HepG2 (cell line): ENCODE data around the gene CHRNA5. TPM values are rescaled to one million over a fixed set of nuclear protein-coding genes. Genes with fewer than 3 reads are reported as not detected.

Experiments
- ATAC-seq: fragments of 200-7000 bp; cut with Tn5 transposase; 3 replicates; pipeline ENCODE4 v1.9.1; 2020; ENCODE audit warnings: mild to moderate bottlenecking, moderate library complexity
- BruUV-seq: library from RNA; stranded (reverse); fragments of 400-500 nt; replicated peaks from 2 replicates; lab custom pipeline; 2021; lab: Mats Ljungman, UMichigan
- CTCF ChIA-PET: fragments of 300-600 bp; formaldehyde crosslinking; extraction: SDS; loops from one replicate; lab custom pipeline; 2021; ENCODE audit warnings: low total read pairs, inconsistent platforms, low intra/inter-chr PET ratio; lab: Yijun Ruan, JAX
- POLR2A ChIA-PET: fragments of 350-600 bp; sonication (Branson Sonifier 250); formaldehyde crosslinking; loops from one replicate; lab custom pipeline; 2020; ENCODE audit warnings: antibody characterized with exemption, inconsistent platforms; lab: Yijun Ruan, JAX
- DNase-seq: peaks from one replicate; pipeline ENCODE4 v3.0.0-alpha.2; 2015; ENCODE audit warnings: low spot score
- FAIRE-seq: peaks from 3 replicates; lab custom pipeline; 2011; peaks lifted over from hg19 to GRCh38; lab: Jason Lieb, UNC
- H2AFZ ChIP-seq: one replicate; pipeline ENCODE4 v1.6.1; 2011; ENCODE audit warnings: low read length, inconsistent platforms
- H3K27ac ChIP-seq: fragments of 300-600 bp; 3 replicates; pipeline ENCODE4 v1.8.0; 2011; ENCODE audit warnings: mixed run types, mild to moderate bottlenecking, mixed read lengths, low read length, inconsistent platforms; ENCODE audit not compliant: insufficient read depth; ENCODE audit errors: extremely low read length
- H3K27me3 ChIP-seq, 2 experiments: fragments of 200-600 bp in 1 of 2; 2 replicates in 1 of 2; 3 replicates in 1 of 2; pipeline versions ENCODE4 v1.6.0 to v1.8.0; 2011; ENCODE audit warnings: low read length in 2 of 2, mild to moderate bottlenecking in 2 of 2, moderate library complexity in 2 of 2, inconsistent platforms in 1 of 2; ENCODE audit not compliant: insufficient read depth in 2 of 2, control insufficient read depth in 1 of 2
- H3K36me3 ChIP-seq, 2 experiments: fragments of 200-600 bp in 1 of 2; replicated peaks in 1 of 2; 2 replicates in 1 of 2; 3 replicates in 1 of 2; pipeline versions ENCODE4 v1.5.1 to v1.8.0; 2011; ENCODE audit warnings: low read length in 2 of 2, inconsistent platforms in 1 of 2; ENCODE audit not compliant: insufficient read depth in 2 of 2, control insufficient read depth in 1 of 2
- H3K4me1 ChIP-seq: 2 replicates; pipeline ENCODE4 v1.5.1; 2012; ENCODE audit warnings: low read length, inconsistent platforms; ENCODE audit not compliant: insufficient read depth
- H3K4me2 ChIP-seq: 2 replicates; pipeline ENCODE4 v1.6.0; 2011; ENCODE audit warnings: low read depth, low read length, inconsistent platforms
- H3K4me3 ChIP-seq, 3 experiments: fragments of 200-600 bp in 1 of 3; sonication (generic), shearing (Covaris generic) in 1 of 3; replicated peaks in 1 of 3; 2 replicates each; pipeline ENCODE4 v1.5.1; 2011 to 2016; ENCODE audit warnings: low read length in 3 of 3, inconsistent platforms in 2 of 3, low read depth in 2 of 3, mild to moderate bottlenecking in 2 of 3, control low read depth in 1 of 3, mixed read lengths in 1 of 3; ENCODE audit not compliant: insufficient read depth in 1 of 3
- H3K79me2 ChIP-seq: one replicate; pipeline ENCODE4 v1.6.1; 2011; ENCODE audit warnings: low read length, inconsistent platforms; ENCODE audit not compliant: insufficient read depth
- H3K9ac ChIP-seq: 2 replicates; pipeline ENCODE4 v1.6.0; 2011; ENCODE audit warnings: mild to moderate bottlenecking, low read depth, low read length, inconsistent platforms; ENCODE audit not compliant: insufficient read depth
- H3K9me3 ChIP-seq: 2 replicates; pipeline ENCODE4 v1.5.1; 2012; ENCODE audit warnings: mild to moderate bottlenecking, low read length
- H4K20me1 ChIP-seq: 2 replicates; pipeline ENCODE4 v1.6.0; 2011; ENCODE audit warnings: inconsistent platforms, mild to moderate bottlenecking, low read length, moderate library complexity; ENCODE audit not compliant: insufficient read depth
- ATF7 ChIP-seq, 2 experiments: fragments of 450-650 bp in 1 of 2; sonication (generic) in 1 of 2; formaldehyde crosslinking in 1 of 2; IDR thresholded peaks; 2 replicates each; pipeline versions ENCODE4 v1.4.0 to v1.6.1; 2016 to 2020; ENCODE audit warnings: antibody characterized with exemption in 1 of 2, mild to moderate bottlenecking in 1 of 2, missing genetic modification reagents in 1 of 2
- DRAP1 ChIP-seq: IDR thresholded peaks from 2 replicates; pipeline ENCODE4 v1.6.1; 2016; ENCODE audit warnings: missing genetic modification reagents, missing compliant biosample characterization
- HDAC6 ChIP-seq: fragments of 200-600 bp; sonication (generic); IDR thresholded peaks from 2 replicates; pipeline ENCODE4 v1.7.0; 2017; ENCODE audit warnings: mild to moderate bottlenecking, antibody characterized with exemption, low read length, low read depth
- MAFG ChIP-seq: sonication (generic); formaldehyde crosslinking; IDR thresholded peaks from 2 replicates; pipeline ENCODE4 v1.5.1; 2020; ENCODE audit warnings: mild to moderate bottlenecking, missing genetic modification reagents
- RBFOX2 ChIP-seq: fragments of 200-400 bp; formaldehyde crosslinking; IDR thresholded peaks from 2 replicates; pipeline ENCODE4 v1.6.1; 2017; ENCODE audit warnings: low read depth, mild to moderate bottlenecking, low read length
- SRSF1 ChIP-seq: fragments of 200-400 bp; formaldehyde crosslinking; optimal IDR thresholded peaks from 2 replicates; pipeline ENCODE3; 2017; ENCODE audit warnings: mild to moderate bottlenecking, low read depth, low read length, moderate library complexity
- U2AF1 ChIP-seq: fragments of 200-400 bp; formaldehyde crosslinking; optimal IDR thresholded peaks from 2 replicates; pipeline ENCODE3; 2017; ENCODE audit warnings: mild to moderate bottlenecking, low read depth, low read length
- ZNF180 ChIP-seq: sonication (generic); formaldehyde crosslinking; IDR thresholded peaks from 2 replicates; pipeline ENCODE4 v1.4.0; 2020; ENCODE audit warnings: low read depth, missing genetic modification reagents, borderline replicate concordance
- ZNF33A ChIP-seq: sonication (generic); formaldehyde crosslinking; IDR thresholded peaks from 2 replicates; pipeline ENCODE4 v1.5.1; 2020; ENCODE audit warnings: missing genetic modification reagents, mild to moderate bottlenecking, moderate library complexity, borderline replicate concordance
- ZXDC ChIP-seq: sonication (generic); formaldehyde crosslinking; IDR thresholded peaks from 2 replicates; pipeline ENCODE4 v1.5.0; 2020; ENCODE audit warnings: mild to moderate bottlenecking, missing genetic modification reagents
- WGBS: methylation state at CpG from one replicate; pipeline ENCODE4 v1.1.6; 2017; ENCODE audit warnings: low lambda C conversion rate; 5-methylcytosine and 5-hydroxymethylcytosine counted together
- in situ Hi-C: cut with HindIII; loops from 2 replicates; pipeline ENCODE4 v1.10.0; 2017; ENCODE audit warnings: low pct_unique_long_range_greater_than_20kb; ENCODE audit not compliant: extremely low pct_ligation_motif_present
- intact Hi-C: fragments of 100-400 bp; cut with micrococcal nuclease; formaldehyde crosslinking; loops from one replicate; pipeline ENCODE4 v1.10.0; 2022; ENCODE audit not compliant: unreplicated experiment
- polyA plus RNA-seq, 8 experiments: library from polyadenylated mRNA; depleted of rRNA in 3 of 8; stranded (reverse) in 7 of 8; unstranded in 1 of 8; fragments of >200 nt; fragmentation: Illumina TruSeq in 4 of 8; extraction: Trizol in 4 of 8; gene quantifications; 2 replicates each; pipeline versions ENCODE4 v1.2.1 to v1.2.3, GENCODE V29; 2011 to 2016; ENCODE audit warnings: low read depth in 4 of 8, missing spikeins in 1 of 8, mixed read lengths in 1 of 8; ENCODE audit not compliant: insufficient read depth in 1 of 8
- total RNA-seq, 5 experiments: library from RNA; depleted of rRNA; stranded (reverse); fragments of >200 nt; fragmentation: Illumina TruSeq; extraction: Trizol; gene quantifications; 2 replicates each; pipeline ENCODE4 v1.2.3, GENCODE V29; 2016; ENCODE audit warnings: low read depth in 1 of 5
- TF ChIP-seq, protein P1 (sequence below): sonication (generic); formaldehyde crosslinking; IDR thresholded peaks from 2 replicates; pipeline ENCODE4 v1.4.0; 2020; ENCODE audit warnings: missing genetic modification reagents
- TF ChIP-seq, protein P2 (sequence below): sonication (generic); formaldehyde crosslinking; IDR thresholded peaks from 2 replicates; pipeline ENCODE4 v1.8.1; 2023; ENCODE audit warnings: missing genetic modification reagents, inconsistent platforms, borderline replicate concordance
- TF ChIP-seq, protein P3 (sequence below): sonication (generic); formaldehyde crosslinking; IDR thresholded peaks from 2 replicates; pipeline ENCODE4 v1.5.0; 2020; ENCODE audit warnings: missing genetic modification reagents, mild to moderate bottlenecking, borderline replicate concordance
- TF ChIP-seq, protein P4 (sequence below): sonication (generic); formaldehyde crosslinking; IDR thresholded peaks from 2 replicates; pipeline ENCODE4; 2020; ENCODE audit warnings: missing genetic modification reagents, mild to moderate bottlenecking, borderline replicate concordance

The CHRNA5 gene
- total and polyA plus RNA-seq, 2 of the 13 experiments (the other 11 are each of a cell fraction or from before 2014, with no cell fraction given): 3.7 to 10.5 TPM

- H4K20me1 ChIP-seq: 0 out of 2 replicates have a peak, but pooled peaks cover 2% of the 10 kb centered on the region
- no peak overlapping the region for H3K9ac ChIP-seq
- H3K4me1 ChIP-seq: no peaks in the 10 kb centered on the region
- ATAC-seq (no peak), DNase-seq (no peak), FAIRE-seq (no peak)
- in situ Hi-C loops: no loop called here
- BruUV-seq: no TSS peak
- H3K27ac ChIP-seq: no peak overlapping the region
- ChIA-PET CTCF (no interaction called here), POLR2A (no interaction called here)
- no peaks in the 10 kb centered on the region for H3K79me2 ChIP-seq
- intact Hi-C loops: no loop called here
- H3K9me3 ChIP-seq: no peaks in the 10 kb centered on the region
- WGBS: 37% methylated on average over 8 of the region's 32 CpGs
- no peak overlapping the region for H3K4me3 ChIP-seq
- H3K36me3 ChIP-seq: no peaks in the 10 kb centered on the region
- no peaks in the 10 kb centered on the region; a peak in 2 of 5 replicates for H3K27me3 ChIP-seq
- no peak overlapping the region for H3K4me2 ChIP-seq
- no peak overlapping the region for H2AFZ ChIP-seq
- TF ChIP-seq RBFOX2 (no peak), ATF7 (IDR thresholded peaks at IDR 0.05) (no peak), ATF7 (CRISPR knock-in tag; IDR thresholded peaks at IDR 0.05) (no peak), U2AF1 (no peak), ZXDC (CRISPR knock-in tag) (no peak), ZNF33A (CRISPR knock-in tag) (no peak), MAFG (CRISPR knock-in tag) (no peak), SRSF1 (no peak), DRAP1 (CRISPR knock-in tag) (no peak), ZNF180 (CRISPR knock-in tag) (no peak), HDAC6 (no peak)
- TF ChIP-seq, protein P1, sequence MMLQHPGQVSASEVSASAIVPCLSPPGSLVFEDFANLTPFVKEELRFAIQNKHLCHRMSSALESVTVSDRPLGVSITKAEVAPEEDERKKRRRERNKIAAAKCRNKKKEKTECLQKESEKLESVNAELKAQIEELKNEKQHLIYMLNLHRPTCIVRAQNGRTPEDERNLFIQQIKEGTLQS (CRISPR knock-in tag): no peak
- TF ChIP-seq, protein P2, sequence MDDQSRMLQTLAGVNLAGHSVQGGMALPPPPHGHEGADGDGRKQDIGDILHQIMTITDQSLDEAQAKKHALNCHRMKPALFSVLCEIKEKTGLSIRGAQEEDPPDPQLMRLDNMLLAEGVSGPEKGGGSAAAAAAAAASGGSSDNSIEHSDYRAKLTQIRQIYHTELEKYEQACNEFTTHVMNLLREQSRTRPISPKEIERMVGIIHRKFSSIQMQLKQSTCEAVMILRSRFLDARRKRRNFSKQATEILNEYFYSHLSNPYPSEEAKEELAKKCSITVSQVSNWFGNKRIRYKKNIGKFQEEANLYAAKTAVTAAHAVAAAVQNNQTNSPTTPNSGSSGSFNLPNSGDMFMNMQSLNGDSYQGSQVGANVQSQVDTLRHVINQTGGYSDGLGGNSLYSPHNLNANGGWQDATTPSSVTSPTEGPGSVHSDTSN (CRISPR knock-in tag): no peak
- TF ChIP-seq, protein P3, sequence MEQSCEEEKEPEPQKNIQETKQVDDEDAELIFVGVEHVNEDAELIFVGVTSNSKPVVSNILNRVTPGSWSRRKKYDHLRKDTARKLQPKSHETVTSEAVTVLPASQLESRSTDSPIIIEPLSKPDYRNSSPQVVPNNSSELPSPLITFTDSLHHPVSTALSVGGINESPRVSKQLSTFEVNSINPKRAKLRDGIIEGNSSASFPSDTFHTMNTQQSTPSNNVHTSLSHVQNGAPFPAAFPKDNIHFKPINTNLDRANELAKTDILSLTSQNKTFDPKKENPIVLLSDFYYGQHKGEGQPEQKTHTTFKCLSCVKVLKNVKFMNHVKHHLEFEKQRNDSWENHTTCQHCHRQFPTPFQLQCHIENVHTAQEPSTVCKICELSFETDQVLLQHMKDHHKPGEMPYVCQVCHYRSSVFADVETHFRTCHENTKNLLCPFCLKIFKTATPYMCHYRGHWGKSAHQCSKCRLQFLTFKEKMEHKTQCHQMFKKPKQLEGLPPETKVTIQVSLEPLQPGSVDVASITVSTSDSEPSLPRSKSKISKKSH (CRISPR knock-in tag): no peak
- TF ChIP-seq, protein P4, sequence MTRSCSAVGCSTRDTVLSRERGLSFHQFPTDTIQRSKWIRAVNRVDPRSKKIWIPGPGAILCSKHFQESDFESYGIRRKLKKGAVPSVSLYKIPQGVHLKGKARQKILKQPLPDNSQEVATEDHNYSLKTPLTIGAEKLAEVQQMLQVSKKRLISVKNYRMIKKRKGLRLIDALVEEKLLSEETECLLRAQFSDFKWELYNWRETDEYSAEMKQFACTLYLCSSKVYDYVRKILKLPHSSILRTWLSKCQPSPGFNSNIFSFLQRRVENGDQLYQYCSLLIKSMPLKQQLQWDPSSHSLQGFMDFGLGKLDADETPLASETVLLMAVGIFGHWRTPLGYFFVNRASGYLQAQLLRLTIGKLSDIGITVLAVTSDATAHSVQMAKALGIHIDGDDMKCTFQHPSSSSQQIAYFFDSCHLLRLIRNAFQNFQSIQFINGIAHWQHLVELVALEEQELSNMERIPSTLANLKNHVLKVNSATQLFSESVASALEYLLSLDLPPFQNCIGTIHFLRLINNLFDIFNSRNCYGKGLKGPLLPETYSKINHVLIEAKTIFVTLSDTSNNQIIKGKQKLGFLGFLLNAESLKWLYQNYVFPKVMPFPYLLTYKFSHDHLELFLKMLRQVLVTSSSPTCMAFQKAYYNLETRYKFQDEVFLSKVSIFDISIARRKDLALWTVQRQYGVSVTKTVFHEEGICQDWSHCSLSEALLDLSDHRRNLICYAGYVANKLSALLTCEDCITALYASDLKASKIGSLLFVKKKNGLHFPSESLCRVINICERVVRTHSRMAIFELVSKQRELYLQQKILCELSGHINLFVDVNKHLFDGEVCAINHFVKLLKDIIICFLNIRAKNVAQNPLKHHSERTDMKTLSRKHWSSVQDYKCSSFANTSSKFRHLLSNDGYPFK: no peak
Observed at GRCh38 chr15:78640527-78641101, 75.3 kb downstream of the CHRNA5 start.
